HepG2 (cell line): ENCODE results near the gene SIK3. TPM values are rescaled to one million over a fixed set of nuclear protein-coding genes. Genes with fewer than 3 reads are reported as not detected.

ENCODE experiments used
- BCL6 ChIP-seq: IDR thresholded peaks from 2 replicates; pipeline ENCODE4 v1.6.1; 2016; ENCODE audit warnings: missing genetic modification reagents, missing compliant biosample characterization
- GATAD2A ChIP-seq: IDR thresholded peaks from 2 replicates; pipeline ENCODE4 v1.6.1; 2016
- HNRNPK ChIP-seq: fragments of 200-400 bp; formaldehyde crosslinking; IDR thresholded peaks from 2 replicates; pipeline ENCODE4 v1.6.1; 2018; ENCODE audit warnings: low read length, low read depth, moderate library complexity, mild to moderate bottlenecking; ENCODE audit not compliant: poor library complexity, severe bottlenecking
- KLF11 ChIP-seq: IDR thresholded peaks from 2 replicates; pipeline ENCODE4 v1.6.1; 2016; ENCODE audit warnings: missing compliant biosample characterization
- KMT2A ChIP-seq: sonication (generic); formaldehyde crosslinking; IDR thresholded peaks from 2 replicates; pipeline ENCODE4 v1.4.0; 2020; ENCODE audit warnings: missing genetic modification reagents
- NCOR1 ChIP-seq: fragments of 200-600 bp; sonication (generic); IDR thresholded peaks from 2 replicates; pipeline ENCODE4 v1.7.0; 2017; ENCODE audit warnings: antibody characterized with exemption, low read length, borderline replicate concordance
- NONO ChIP-seq, 2 experiments: fragments of 450-650 bp in 1 of 2; sonication (generic) in 1 of 2; formaldehyde crosslinking in 1 of 2; IDR thresholded peaks in 1 of 2; conservative IDR thresholded peaks in 1 of 2; 2 replicates each; pipeline versions ENCODE4 v1.6.1 to v1.8.0; 2017 to 2022; ENCODE audit warnings: mild to moderate bottlenecking in 1 of 2, missing genetic modification reagents in 1 of 2, moderate library complexity in 1 of 2
- ZNF230 ChIP-seq: sonication (generic); formaldehyde crosslinking; IDR thresholded peaks from 2 replicates; pipeline ENCODE4 v1.4.0; 2020; ENCODE audit warnings: mild to moderate bottlenecking, missing genetic modification reagents
- ZNF260 ChIP-seq: sonication (generic); formaldehyde crosslinking; IDR thresholded peaks from 2 replicates; pipeline ENCODE4 v1.4.0; 2020; ENCODE audit warnings: missing genetic modification reagents, low read depth, mild to moderate bottlenecking, borderline replicate concordance
- ZNF33A ChIP-seq: sonication (generic); formaldehyde crosslinking; IDR thresholded peaks from 2 replicates; pipeline ENCODE4 v1.5.1; 2020; ENCODE audit warnings: missing genetic modification reagents, mild to moderate bottlenecking, moderate library complexity, borderline replicate concordance
- polyA plus RNA-seq, 8 experiments: library from polyadenylated mRNA; depleted of rRNA in 3 of 8; stranded (reverse) in 7 of 8; unstranded in 1 of 8; fragments of >200 nt; fragmentation: Illumina TruSeq in 4 of 8; extraction: Trizol in 4 of 8; gene quantifications; 2 replicates each; pipeline versions ENCODE4 v1.2.1 to v1.2.3, GENCODE V29; 2011 to 2016; ENCODE audit warnings: low read depth in 4 of 8, missing spikeins in 1 of 8, mixed read lengths in 1 of 8; ENCODE audit not compliant: insufficient read depth in 1 of 8
- total RNA-seq, 5 experiments: library from RNA; depleted of rRNA; stranded (reverse); fragments of >200 nt; fragmentation: Illumina TruSeq; extraction: Trizol; gene quantifications; 2 replicates each; pipeline ENCODE4 v1.2.3, GENCODE V29; 2016; ENCODE audit warnings: low read depth in 1 of 5
- TF ChIP-seq, protein P1 (sequence below): sonication (generic); formaldehyde crosslinking; conservative IDR thresholded peaks from 2 replicates; pipeline ENCODE4 v1.5.0; 2020; ENCODE audit warnings: missing genetic modification reagents
- TF ChIP-seq, protein P2 (sequence below): sonication (generic); formaldehyde crosslinking; IDR thresholded peaks from 2 replicates; pipeline ENCODE4 v1.5.0; 2020; ENCODE audit warnings: mild to moderate bottlenecking, missing genetic modification reagents, moderate library complexity
- TF ChIP-seq, protein P3 (sequence below): sonication (generic); formaldehyde crosslinking; IDR thresholded peaks from 2 replicates; pipeline ENCODE4 v1.8.0; 2022; ENCODE audit warnings: missing genetic modification reagents, mild to moderate bottlenecking, moderate library complexity, borderline replicate concordance
- TF ChIP-seq, protein P4 (sequence below): sonication (generic); formaldehyde crosslinking; IDR thresholded peaks from 2 replicates; pipeline ENCODE4 v1.4.0; 2020; ENCODE audit warnings: missing genetic modification reagents, mild to moderate bottlenecking, borderline replicate concordance
- TF ChIP-seq, protein P5 (sequence below): IDR thresholded peaks from 2 replicates; pipeline ENCODE4 v1.6.1; 2012; ENCODE audit warnings: low read length, improper control_type of control experiment

The SIK3 gene
- total and polyA plus RNA-seq, 2 of the 13 experiments (the other 11 are each of a cell fraction or from before 2014, with no cell fraction given): 5.7 to 9.8 TPM

DNA sequence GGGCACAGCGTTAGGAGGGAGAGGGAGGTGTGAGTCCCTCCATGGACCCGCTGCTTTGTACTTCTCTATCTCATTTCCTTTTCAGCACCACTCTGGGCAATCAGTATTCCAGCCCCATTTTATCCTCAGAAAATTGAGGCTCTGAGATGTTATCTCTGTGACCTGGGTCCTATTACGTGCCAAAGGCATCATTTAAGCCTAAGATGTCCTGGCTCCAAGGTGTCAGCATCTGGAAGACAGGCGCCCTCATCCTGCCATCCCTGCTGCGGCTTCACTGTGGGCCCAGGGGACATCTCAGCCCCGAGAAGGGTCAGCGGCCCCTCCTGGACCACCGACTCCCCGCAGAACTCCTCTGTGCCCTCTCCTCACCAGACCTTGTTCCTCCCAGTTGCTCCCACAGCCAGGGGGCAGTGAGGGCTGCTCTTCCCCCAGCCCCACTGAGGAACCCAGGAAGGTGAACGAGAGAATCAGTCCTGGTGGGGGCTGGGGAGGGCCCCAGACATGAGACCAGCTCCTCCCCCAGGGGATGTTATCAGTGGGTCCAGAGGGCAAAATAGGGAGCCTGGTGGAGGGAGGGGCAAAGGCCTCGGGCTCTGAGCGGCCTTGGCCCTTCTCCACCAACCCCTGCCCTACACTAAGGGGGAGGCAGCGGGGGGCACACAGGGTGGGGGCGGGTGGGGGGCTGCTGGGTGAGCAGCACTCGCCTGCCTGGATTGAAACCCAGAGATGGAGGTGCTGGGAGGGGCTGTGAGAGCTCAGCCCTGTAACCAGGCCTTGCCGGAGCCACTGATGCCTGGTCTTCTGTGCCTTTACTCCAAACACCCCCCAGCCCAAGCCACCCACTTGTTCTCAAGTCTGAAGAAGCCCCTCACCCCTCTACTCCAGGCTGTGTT is 269.4 kb downstream of the SIK3 start (continued):
- TF ChIP-seq ZNF230 (CRISPR knock-in tag) (no peak), BCL6 (CRISPR knock-in tag) (peak; percentile 84), NCOR1 (0 out of 2 replicates have a peak, but pooled peaks have one; percentile 50), NONO (IDR thresholded peaks at IDR 0.05) (no peak), NONO (CRISPR knock-in tag; conservative IDR thresholded peaks at IDR 0.05) (peak; percentile 82), ZNF260 (CRISPR knock-in tag) (no peak), KMT2A (CRISPR knock-in tag) (no peak), ZNF33A (CRISPR knock-in tag) (no peak), GATAD2A (CRISPR knock-in tag) (peak; percentile 86), KLF11 (no peak), HNRNPK (no peak)
- TF ChIP-seq, protein P1, sequence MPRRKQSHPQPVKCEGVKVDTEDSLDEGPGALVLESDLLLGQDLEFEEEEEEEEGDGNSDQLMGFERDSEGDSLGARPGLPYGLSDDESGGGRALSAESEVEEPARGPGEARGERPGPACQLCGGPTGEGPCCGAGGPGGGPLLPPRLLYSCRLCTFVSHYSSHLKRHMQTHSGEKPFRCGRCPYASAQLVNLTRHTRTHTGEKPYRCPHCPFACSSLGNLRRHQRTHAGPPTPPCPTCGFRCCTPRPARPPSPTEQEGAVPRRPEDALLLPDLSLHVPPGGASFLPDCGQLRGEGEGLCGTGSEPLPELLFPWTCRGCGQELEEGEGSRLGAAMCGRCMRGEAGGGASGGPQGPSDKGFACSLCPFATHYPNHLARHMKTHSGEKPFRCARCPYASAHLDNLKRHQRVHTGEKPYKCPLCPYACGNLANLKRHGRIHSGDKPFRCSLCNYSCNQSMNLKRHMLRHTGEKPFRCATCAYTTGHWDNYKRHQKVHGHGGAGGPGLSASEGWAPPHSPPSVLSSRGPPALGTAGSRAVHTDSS (CRISPR knock-in tag): no peak
- TF ChIP-seq, protein P2, sequence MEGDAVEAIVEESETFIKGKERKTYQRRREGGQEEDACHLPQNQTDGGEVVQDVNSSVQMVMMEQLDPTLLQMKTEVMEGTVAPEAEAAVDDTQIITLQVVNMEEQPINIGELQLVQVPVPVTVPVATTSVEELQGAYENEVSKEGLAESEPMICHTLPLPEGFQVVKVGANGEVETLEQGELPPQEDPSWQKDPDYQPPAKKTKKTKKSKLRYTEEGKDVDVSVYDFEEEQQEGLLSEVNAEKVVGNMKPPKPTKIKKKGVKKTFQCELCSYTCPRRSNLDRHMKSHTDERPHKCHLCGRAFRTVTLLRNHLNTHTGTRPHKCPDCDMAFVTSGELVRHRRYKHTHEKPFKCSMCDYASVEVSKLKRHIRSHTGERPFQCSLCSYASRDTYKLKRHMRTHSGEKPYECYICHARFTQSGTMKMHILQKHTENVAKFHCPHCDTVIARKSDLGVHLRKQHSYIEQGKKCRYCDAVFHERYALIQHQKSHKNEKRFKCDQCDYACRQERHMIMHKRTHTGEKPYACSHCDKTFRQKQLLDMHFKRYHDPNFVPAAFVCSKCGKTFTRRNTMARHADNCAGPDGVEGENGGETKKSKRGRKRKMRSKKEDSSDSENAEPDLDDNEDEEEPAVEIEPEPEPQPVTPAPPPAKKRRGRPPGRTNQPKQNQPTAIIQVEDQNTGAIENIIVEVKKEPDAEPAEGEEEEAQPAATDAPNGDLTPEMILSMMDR (CRISPR knock-in tag): peak; percentile 81
- TF ChIP-seq, protein P3, sequence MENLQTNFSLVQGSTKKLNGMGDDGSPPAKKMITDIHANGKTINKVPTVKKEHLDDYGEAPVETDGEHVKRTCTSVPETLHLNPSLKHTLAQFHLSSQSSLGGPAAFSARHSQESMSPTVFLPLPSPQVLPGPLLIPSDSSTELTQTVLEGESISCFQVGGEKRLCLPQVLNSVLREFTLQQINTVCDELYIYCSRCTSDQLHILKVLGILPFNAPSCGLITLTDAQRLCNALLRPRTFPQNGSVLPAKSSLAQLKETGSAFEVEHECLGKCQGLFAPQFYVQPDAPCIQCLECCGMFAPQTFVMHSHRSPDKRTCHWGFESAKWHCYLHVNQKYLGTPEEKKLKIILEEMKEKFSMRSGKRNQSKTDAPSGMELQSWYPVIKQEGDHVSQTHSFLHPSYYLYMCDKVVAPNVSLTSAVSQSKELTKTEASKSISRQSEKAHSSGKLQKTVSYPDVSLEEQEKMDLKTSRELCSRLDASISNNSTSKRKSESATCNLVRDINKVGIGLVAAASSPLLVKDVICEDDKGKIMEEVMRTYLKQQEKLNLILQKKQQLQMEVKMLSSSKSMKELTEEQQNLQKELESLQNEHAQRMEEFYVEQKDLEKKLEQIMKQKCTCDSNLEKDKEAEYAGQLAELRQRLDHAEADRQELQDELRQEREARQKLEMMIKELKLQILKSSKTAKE (CRISPR knock-in tag): peak; percentile 96
- TF ChIP-seq, protein P4, sequence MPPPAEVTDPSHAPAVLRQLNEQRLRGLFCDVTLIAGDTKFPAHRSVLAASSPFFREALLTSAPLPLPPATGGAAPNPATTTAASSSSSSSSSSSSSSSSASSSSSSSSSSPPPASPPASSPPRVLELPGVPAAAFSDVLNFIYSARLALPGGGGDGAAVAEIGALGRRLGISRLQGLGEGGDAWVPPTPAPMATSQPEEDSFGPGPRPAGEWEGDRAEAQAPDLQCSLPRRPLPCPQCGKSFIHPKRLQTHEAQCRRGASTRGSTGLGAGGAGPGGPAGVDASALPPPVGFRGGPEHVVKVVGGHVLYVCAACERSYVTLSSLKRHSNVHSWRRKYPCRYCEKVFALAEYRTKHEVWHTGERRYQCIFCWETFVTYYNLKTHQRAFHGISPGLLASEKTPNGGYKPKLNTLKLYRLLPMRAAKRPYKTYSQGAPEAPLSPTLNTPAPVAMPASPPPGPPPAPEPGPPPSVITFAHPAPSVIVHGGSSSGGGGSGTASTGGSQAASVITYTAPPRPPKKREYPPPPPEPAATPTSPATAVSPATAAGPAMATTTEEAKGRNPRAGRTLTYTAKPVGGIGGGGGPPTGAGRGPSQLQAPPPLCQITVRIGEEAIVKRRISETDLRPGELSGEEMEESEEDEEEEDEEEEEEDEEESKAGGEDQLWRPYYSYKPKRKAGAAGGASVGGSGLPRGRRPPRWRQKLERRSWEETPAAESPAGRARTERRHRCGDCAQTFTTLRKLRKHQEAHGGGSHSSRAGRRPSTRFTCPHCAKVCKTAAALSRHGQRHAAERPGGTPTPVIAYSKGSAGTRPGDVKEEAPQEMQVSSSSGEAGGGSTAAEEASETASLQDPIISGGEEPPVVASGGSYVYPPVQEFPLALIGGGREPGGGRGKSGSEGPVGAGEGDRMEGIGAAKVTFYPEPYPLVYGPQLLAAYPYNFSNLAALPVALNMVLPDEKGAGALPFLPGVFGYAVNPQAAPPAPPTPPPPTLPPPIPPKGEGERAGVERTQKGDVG (CRISPR knock-in tag): no peak
- TF ChIP-seq, protein P5, sequence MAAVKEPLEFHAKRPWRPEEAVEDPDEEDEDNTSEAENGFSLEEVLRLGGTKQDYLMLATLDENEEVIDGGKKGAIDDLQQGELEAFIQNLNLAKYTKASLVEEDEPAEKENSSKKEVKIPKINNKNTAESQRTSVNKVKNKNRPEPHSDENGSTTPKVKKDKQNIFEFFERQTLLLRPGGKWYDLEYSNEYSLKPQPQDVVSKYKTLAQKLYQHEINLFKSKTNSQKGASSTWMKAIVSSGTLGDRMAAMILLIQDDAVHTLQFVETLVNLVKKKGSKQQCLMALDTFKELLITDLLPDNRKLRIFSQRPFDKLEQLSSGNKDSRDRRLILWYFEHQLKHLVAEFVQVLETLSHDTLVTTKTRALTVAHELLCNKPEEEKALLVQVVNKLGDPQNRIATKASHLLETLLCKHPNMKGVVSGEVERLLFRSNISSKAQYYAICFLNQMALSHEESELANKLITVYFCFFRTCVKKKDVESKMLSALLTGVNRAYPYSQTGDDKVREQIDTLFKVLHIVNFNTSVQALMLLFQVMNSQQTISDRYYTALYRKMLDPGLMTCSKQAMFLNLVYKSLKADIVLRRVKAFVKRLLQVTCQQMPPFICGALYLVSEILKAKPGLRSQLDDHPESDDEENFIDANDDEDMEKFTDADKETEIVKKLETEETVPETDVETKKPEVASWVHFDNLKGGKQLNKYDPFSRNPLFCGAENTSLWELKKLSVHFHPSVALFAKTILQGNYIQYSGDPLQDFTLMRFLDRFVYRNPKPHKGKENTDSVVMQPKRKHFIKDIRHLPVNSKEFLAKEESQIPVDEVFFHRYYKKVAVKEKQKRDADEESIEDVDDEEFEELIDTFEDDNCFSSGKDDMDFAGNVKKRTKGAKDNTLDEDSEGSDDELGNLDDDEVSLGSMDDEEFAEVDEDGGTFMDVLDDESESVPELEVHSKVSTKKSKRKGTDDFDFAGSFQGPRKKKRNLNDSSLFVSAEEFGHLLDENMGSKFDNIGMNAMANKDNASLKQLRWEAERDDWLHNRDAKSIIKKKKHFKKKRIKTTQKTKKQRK: no peak
